HL-60/S4 (cell line): ENCODE results near the gene PDCD10.

ENCODE experiments used
- in situ Hi-C: fragments of 300-500 bp; cut with MboI; formaldehyde crosslinking; loops from 2 replicates; pipeline ENCODE4 v1.14.3; 2022; ENCODE audit warnings: low sequenced_read_pairs

PDCD10 gene

DNA sequence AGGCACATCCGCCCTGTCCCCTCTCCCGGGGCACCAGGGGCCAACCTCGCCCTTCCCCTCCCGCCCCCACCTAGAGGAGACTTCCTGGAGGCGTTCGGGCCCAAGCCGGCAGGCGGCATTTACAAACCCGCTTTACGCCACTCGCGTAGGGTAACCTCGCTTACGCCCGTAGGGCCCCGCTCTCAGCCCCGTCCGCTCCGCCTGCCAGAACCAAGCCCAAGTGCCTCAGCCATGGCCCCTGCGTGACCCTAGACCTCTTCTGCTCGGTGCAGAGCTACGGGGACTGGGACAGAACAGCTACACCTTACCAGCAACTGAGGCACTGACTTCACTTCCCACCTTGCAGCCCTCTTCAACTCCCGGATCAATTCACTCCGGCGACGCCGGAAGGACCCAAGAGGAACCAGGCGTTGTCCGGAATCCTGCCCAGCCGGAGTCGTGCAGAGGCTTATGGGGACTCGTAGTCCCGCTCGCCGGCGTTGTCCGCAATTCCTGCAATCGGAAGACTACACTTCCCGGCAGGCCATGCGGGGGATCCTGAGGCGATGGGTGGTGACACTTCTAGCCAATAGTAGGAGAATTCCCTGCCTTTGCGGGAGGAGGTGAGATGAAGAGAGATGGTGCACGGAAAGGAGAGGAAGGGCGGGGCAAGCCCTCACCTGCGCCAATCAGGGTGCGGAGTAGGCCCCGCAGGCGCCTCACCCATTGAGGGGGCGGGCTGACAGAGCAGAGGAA, at the start of gene PDCD10:
PDCD10 (minus strand) TSS at position 395 of the 735 bp plus-strand sequence. CDS start 14,735 bp downstream, outside the sequence.
- in situ Hi-C loops, result no loop called here

DNA sequence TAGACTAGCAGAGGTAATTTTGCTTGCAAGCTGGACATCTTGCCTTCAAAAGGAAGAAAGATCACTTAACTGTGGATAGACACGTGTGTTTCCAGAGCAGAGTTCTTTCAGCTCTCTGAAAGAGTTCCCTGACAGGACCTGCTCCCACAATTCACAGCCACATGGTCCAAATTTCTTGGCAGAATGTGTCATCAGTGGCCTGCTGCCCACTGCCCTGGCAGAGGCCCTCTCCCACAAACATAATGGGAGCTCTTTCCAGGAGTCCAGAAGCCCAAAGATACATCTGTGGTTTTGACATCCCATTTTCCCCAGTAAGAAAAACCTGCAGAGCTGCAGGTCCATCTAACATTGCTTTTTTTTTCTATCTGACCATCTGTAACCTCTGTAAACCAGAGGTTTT, 49.1 kb upstream of the PDCD10 start:
- in situ Hi-C loops, result no loop called here

DNA sequence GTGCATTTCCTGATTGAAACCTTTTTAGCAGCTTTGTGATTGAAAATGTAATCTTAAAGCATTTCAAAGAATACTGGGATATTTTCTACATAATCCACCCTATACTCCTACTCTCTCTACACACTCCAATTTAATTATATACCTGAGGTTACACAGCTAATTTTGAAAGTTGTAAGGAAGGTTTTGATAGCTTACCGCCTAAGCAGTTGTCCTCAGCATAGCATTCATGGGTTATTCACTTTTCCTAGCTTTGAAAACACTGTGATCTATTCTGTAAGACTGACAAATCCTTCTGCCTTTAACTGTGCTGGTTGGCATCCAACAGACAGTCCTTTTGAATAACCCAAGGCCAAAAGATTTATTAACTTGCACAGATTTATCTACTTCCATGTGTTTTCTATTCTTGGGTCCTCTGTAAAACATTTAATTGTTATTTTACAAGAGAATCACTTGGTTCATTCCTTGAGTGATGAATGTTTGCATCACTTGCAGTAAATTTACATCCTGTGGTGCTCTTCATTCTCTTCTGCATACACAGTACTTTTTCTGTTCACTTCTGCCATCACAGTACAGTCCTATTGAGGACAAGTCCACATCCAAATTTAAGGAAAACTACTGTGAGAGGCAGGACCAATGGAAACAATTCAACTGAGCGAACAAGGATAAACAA, 45.7 kb upstream of the PDCD10 start:
- in situ Hi-C loops, result no loop called here

DNA sequence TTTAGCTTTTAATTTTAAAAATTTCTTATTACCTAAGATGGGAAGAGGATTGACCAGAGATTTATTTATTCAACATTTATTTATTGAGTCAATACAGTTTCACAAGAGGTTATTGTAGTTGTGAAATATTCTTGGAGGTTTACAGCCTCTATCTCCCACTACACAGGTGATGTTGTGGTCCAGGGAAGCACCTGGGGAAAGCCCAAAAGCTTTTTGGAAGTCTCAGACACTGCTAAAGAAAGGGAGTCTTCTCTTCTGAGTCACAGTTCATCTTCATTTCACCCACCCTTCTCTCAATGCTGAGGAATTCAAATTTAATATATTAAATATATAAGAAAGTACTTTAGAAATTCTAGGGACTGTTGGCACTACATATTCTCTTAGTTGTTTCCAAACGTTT, 42.7 kb upstream of the PDCD10 start:
- in situ Hi-C loops, result no loop called here

DNA sequence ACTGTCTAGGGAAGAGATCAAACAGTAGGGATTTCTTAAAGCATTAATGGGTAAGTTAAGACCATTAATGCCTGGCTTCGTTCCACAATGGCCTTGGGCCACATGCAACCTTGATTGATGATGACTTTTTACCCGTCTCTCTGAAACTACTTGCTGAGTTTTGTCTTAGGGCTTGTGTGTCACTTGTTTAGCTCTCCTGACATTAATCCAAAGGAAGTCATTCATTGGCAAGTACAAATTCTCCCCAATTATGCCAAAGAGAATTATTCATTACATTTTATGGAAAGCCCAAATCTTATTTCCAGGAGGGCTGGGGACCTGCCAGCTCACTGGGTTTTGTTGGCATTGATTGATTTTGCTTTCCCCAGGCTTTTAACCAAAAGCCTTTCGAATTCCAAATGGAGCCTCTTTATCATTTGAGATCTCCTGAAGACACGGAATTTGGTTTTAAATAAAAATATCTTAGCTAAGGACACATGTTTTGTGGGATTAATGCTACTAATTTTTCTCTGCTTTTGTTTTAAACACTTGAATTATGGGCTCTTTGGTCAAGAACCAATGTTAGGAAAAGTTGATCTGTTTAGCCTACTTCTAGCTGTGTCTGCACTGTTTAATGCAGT, 41.5 kb upstream of the PDCD10 start:
- in situ Hi-C loops, result no loop called here

DNA sequence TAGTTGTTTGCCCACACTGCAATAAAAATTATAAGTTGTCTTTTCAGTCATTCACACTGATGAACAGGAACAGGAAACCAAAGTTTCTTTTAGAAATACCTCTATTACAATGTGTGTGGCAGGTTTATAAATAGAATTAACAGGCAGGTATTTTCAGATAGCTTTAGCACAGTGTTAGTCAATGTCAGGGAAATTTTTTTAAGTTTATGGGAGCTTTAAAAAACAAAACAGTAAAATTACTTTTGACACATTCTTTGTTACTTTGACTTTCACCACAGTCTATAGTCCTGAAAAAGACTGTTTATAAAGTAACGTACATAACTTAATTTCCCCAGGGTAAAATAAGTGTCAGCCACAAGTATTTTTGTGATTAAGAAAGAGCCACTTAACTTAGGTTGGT, 38.9 kb upstream of the PDCD10 start:
- in situ Hi-C loops, result no loop called here

DNA sequence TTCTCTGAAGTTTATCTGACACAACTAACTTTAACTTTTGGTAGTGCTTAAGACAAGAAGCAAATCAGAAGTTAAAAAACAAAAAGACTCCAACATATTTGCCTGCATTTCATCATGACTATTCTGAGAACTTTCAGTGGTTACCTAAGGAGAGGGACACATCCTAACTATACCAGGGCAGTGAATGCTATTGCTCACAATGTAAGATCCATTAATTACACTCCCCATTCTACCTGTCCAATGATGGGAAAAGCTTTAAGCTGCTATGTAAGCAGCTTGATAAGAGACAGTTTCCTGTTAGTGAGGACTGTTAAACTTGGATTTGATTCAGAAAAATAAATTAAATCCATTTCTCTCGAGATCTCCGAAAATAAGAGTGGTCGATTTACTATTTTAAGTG, 38.3 kb upstream of the PDCD10 start:
- in situ Hi-C loops, result no loop called here

DNA sequence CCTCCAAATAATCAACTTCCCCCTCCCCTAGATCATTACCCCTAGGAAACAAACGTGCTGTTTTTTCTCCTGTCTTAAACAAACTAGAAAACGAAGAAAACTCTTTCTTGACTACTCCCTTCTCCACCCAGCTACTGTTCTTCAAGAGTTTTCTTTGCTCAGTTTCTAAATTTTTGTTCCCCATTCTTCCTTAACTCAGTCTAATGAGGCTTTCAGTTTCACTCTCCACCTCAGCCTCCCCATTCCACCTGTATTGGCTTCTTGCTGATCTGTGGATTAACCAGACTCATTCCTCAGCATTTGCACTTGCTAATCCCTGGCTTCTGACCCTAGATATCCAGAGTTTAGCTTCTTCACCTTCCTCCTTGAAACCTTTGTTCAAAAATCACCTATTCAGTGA, 27.6 kb upstream of the PDCD10 start:
- in situ Hi-C loops, result no loop called here

DNA sequence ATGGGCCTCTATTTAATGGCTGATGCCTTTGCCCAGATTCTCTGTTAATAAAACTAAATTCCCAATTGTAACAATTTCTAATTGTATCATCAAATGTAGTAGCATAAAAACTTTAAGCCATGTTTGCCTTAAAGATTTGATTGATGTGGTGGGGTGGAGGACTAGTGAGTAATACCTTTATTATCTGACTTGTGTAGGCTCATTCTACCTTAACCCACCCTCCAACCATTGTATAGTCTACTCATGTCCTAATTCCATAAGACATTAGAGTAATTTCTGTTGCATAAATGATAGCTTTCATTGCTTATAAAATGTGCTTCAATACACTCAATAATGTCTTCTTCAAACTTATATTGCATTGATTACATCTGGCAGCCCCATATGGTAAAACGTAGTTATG, 26.6 kb upstream of the PDCD10 start:
- in situ Hi-C loops, result no loop called here

DNA sequence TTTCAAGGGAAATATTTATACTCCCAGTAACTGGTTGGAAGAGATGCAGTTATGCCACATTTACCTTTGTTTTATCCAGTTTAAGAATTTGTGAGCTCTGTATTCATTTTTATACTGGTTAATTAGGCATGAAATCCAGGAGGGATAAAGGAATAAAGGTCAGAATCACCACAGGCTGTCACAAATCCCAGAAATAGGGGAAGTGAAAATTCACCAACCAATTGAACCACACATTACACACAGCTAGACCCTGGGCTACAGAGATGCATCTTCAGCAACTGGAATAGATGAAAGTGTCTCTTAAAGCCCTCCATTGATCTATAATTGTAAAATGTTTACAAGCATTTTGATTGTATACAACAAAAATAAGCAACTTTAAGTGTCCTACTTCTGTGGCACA, 19.4 kb upstream of the PDCD10 start:
- in situ Hi-C loops, result no loop called here

DNA sequence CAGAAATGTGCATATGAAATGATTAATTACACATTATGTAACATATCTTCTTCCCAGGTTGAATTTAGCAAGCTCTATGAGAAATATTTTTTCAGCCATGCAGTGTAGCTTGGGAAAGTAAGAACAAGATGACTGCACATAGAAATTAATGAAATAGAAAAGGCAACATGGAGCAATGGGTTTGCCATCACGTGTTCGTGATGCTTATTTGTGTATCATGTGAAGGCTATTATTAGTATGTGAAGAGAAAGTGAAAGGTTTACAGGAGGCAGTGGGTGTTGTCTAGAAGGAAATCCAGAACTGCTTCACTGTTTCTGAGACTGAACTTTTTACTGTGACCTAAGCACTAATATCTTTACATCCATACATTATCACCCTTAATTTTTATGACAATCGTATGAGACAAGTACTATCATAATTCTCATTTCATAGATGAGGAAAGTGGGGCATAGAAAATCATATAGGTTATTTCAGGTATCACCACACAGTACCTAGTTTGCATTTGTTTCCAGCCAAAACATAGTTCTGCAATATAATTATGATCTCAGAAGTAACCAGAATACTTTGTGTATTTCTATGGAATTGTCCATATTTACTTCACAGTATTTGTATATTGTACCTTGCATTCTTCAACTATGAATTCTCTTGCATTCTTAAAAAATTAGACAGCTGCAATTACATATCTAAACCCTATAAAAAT, 15.7 kb upstream of the PDCD10 start:
- in situ Hi-C loops, result no loop called here

DNA sequence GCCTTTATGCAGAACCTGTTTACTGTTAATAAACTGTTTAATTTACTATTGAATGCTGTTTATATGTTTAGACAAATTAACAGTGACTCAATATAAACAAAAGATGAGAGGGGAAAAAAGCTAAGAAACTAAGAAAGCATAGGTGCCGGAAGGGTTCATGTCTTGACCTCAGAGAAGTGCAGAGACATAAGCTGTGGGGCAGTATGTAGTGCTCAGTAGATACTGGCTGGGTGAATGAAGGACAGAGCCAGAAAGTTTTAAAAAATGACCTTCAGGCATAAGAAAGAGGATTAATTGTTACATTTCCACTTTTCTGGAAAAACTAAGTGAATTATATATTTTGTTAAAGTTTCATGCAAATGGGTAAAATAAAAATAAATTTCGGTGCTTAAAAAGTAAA, 15.0 kb upstream of the PDCD10 start:
- in situ Hi-C loops, result no loop called here

DNA sequence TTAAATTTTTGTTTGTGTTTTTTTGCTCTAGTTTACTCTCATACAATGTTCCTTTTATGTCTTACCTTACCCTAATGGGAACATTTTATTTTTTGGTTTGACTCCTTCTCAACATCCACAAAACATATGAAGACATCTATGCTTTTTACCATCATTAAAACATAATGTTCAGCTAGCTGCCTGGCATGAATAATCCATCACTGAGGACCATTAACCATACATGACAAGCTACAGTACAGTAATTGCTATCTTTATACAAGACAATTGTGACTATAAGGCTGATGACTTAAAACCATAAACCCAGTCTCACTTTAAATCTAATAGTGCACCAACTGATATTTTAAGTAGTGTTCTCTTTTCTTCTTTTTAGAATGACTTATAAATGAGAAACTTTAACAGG, 14.5 kb upstream of the PDCD10 start:
- in situ Hi-C loops, result no loop called here

DNA sequence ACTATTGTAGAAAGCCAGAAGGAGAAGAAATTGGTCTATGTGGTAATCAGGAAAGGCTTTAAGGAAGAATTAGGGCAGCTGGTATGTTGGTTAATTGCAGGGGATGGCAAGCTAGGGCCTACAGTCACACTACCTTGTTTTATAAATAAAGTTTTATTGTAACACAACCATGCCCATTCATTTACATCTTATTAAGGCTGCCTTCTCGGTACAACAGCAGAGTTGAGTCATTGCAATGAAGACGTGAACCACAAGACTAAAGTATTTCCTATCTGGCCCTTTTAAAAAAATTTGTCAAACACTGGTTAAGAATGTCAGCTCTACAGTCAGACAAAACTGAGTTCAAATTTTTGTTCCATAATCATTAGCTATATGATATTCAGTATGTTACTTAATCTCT, 9.1 kb upstream of the PDCD10 start:
- in situ Hi-C loops, result no loop called here

DNA sequence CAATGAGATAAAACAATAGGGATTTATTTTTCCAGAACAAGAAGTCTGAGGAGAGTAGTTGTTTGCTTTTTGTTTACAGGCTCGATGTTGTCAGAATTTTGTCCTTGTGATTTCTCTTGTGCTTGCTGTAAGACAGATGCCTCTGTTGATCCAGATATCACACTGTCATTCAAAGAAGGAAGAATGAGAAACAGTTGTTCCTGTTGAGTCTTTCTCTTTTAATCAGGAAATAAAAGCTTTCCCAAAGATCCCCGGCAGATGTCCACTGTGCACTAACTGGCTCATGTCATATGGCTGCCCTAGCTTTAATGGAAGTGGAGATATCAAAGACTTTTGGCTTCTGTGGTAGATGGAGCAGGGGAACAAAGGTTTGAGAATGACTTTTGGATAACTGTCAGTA, 7.6 kb upstream of the PDCD10 start:
- in situ Hi-C loops, result no loop called here

DNA sequence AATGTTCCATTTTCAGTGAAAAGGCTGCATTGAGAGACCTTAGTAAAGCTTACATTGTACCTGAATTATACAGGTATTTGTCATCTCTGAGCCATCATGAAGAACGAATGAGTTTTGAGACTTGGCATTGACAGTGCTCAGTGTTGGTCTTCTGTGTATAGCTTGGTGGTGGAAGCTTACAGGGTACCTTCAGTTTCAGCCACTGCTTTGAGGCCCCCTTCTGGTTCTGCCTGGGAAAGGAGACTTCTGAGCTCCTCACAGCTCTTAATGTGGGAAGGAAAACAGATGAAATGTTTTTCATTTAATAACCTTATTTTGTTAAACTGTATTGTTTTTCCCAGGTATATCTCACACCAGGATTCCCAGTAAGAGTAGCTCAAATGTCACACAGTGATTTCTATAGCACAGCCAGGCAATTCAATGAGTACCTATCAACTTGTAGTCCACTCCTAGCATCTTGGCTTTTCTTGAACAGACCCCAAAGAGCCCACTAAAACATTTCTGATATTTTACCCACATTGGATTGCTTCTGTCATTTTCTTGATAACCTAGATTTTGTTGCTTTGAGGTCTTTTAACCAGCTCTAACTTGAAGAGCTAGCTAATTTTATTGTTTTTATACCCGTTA, 6.4 kb upstream of the PDCD10 start:
- in situ Hi-C loops, result no loop called here

DNA sequence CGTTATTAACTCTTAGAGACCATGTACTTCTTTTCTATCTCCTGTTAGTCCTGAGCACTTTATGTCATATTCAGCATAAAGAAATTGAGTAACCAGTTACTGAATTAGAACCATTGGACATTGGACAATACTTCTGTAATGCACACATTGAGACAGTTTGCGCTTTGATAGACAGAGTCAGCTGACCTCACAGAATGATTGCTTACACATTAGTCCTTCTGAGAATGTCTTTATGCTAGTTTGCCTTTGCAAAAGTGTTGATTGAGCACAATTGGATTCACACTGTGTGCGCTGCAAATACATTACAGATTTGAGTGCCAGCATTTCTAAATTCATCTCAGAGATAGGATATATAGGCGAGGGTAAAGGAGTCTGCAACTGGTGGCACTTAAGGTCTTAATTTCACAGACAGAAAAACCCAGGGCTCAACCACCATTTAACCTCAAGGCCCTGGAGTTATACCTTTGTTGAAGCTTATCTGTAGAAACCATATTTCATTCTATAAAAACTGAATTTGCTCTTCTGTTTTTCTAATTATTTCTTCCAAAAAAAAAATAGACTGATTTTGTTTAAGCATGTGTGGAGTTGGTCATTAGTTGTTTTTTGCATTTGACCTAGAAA, 4.6 kb upstream of the PDCD10 start:
- in situ Hi-C loops, result no loop called here

DNA sequence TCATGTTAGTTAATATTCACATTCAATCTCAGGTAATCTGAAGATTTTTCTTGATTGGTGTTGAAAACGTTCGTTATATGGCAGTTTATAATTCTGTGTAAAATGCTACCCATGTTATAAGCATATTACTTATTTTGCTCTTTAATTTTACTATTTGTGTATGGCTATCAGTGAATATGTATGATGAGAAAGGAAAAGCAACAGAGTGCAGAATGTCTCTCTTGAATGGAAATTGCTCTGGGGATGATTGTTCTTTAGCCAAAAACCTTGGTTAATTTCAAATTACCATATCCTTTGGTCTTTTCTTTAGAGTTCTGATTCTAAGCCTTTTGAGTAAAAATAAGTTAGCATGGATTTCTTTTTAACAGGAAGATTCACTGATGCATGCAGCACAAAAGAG, 3.3 kb upstream of the PDCD10 start:
- in situ Hi-C loops, result no loop called here

DNA sequence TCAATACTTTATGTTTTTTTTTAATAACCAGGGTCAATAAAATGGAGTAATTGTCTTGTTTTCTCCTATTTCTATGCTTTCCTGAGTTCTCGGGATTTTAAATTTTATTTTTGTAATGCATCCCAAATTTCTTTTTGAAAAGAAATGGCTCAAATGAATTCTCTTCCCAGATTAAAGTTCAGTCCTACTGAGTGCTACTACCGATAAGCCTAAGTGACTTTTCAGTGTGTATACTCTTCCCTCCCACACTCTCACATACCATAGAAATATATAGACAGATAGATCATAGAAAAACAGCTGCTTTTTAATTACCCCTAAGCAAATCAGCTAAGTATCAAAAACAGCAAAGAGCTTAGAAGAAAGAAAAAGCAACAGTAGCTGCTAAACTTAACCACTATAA, 2.3 kb upstream of the PDCD10 start:
- in situ Hi-C loops, result no loop called here

DNA sequence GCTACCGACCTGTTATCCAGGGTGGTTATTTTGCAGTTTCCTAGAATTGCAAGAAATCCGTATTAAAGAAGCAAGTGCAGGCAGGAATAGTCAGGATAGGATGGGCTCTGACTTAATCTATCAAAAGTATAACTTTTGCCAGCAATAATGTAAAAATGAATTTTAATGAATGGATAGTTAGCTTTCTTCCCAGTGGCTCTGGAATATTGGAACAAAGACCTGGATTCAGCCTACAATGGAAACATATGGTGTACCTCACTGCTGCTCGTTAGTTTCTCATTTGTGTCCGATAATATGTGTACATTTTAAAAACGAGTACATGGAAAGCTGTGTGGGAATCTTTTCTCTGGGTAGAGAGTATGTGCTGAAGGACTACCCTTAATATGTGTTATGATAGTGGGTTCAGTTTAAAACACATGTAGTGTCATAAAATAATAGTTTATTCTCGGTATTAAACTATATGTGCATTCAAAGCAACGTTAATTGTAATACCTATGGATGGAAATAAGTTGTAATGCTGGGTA, 1.6 kb upstream of the PDCD10 start:
- in situ Hi-C loops, result no loop called here
